Measurements from ENCODE around the gene TNFRSF4. TPM values are rescaled to one million over a fixed set of nuclear protein-coding genes. Genes with fewer than 3 reads are reported as not detected.

TNFRSF4 gene
- total and polyA plus RNA-seq, 8 donors, result 0.55 to 4.5 (median 2.9) TPM; not detected in 4

DNA sequence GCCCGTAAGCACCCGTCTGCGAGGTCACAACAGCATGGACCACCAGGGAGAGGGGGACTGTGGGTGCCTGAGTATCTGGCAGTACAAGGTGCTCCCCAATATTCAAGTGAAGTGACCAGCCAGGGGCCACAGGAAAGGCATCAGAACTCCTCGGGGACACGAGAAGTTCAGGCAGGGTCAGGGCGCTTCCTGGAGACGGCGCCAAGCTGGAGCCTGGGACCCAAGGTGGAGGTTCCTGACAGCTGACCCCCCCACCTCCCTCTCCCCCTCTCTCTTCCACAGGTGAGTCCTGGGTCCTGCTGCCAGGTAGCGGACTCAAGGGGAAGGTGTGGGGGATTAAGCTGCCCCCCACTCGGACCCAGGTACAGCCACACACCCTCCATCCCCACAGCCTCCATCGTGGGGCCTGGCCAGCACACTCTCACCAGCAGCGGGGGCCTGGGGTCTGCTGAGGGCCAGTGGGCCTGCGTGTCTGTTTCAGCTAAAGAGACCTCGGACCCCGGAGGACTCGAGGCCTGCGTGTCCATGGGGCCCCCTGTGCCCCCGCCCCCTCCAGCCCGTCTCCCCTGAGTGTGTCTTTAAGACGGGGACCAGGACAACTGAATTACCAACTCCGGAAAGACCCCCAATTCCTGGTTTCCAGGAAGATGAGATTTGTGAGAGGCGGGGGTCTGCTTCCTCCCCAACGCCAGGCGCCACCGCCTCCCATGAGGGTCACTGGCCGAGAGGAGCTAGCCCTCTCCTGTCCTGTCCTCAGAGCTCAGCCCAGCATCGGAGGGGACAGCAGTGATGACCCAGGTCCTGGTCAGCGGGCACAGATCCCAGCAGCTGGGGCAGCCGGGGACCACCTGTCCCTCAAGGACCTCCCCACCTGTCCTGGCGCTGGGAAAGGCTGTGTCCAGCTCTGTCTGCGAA, 13.7 kb downstream of the TNFRSF4 start:
- Histone ChIP-seq H3K4me1 (peaks cover 10 to 15% (median 11%) of the 10 kb centered on the region in 4 donors), H3K27ac (peak overlapping the region in 1 of 5 donors; percentile 60), H3K4me3 (peak overlapping the region in 3 of 4 donors; percentile 48 to 53 (median 51)), H3K36me3 (no peaks in the 10 kb centered on the region), H3K27me3 (peaks cover 3 to 54% (median 33%) of the 10 kb centered on the region in 3 donors), H3K9me3 (peaks cover 0 to under 1% (median 0%) of the 10 kb centered on the region in 4 donors)
- 75 to 81% (median 78%) methylated on average over 20 to 31 of the region's 31 CpGs for WGBS, 5 donors
- TF ChIP-seq POLR2AphosphoS5 (IDR thresholded peaks at IDR 0.05) (no peak), POLR2A (IDR thresholded peaks at IDR 0.05) (no peak)
- no peak for DNase-seq
- intact Hi-C loops (cut with DNase I; ENCODE audit: low total_unique reads), result no loop called here

DNA sequence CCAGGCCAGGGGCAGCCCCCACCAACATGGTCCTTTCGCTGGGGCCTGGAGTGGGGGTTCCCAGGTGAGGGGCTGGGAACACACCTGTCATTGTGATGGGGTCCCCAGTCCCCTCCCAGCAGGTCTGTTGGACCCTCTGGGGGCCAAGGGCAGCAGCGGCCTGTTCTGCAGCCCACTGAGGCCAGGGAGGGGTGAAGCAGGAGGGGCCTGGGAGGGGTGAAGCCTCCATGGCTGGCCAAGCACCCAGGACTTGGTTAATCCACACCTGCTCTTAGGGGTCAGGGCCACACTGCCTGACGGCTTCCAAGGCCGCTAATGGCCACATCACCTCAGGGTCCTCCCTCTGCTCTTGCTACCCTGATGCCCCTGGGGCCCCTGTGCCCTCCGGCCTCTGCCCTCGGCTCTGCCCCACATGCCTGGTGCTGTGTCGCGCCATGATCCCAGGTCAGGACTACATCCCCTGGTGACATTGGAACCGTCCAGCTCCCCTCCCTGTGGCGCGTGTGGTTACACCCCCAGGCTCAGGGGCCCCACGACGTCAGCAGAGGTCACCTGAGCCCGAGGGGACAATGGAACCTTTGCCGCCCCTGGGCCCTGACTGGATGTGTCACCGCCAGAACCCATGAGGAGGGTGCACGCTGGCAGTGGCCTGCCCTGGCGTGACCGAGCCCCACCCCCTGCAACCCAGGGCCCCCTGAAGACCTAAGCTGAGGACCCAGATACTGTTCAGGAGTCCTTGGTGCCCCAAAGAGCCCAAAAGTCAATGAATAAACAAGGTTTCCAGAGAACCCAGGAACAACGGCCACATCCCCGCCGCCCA, 14.6 kb downstream of the TNFRSF4 start:
- WGBS, 5 donors, result 78 to 94% (median 81%) methylated on average over 3 to 22 of the region's 22 CpGs
- H3K27ac ChIP-seq, result no peak overlapping the region
- H3K36me3 ChIP-seq, result no peaks in the 10 kb centered on the region
- TF ChIP-seq POLR2A (IDR thresholded peaks at IDR 0.05) (no peak), EP300 (IDR thresholded peaks at IDR 0.05) (no peak), POLR2AphosphoS5 (IDR thresholded peaks at IDR 0.05) (no peak)
- TF ChIP-seq, protein P1, sequence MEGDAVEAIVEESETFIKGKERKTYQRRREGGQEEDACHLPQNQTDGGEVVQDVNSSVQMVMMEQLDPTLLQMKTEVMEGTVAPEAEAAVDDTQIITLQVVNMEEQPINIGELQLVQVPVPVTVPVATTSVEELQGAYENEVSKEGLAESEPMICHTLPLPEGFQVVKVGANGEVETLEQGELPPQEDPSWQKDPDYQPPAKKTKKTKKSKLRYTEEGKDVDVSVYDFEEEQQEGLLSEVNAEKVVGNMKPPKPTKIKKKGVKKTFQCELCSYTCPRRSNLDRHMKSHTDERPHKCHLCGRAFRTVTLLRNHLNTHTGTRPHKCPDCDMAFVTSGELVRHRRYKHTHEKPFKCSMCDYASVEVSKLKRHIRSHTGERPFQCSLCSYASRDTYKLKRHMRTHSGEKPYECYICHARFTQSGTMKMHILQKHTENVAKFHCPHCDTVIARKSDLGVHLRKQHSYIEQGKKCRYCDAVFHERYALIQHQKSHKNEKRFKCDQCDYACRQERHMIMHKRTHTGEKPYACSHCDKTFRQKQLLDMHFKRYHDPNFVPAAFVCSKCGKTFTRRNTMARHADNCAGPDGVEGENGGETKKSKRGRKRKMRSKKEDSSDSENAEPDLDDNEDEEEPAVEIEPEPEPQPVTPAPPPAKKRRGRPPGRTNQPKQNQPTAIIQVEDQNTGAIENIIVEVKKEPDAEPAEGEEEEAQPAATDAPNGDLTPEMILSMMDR (IDR thresholded peaks at IDR 0.05), result no peak
- DNase-seq, result no peak
- peaks cover 3 to 45% (median 32%) of the 10 kb centered on the region in 3 donors for H3K27me3 ChIP-seq
- H3K4me3 ChIP-seq, result no peak overlapping the region
- peaks cover 10 to 15% (median 11%) of the 10 kb centered on the region in 4 donors for H3K4me1 ChIP-seq
- H3K9me3 ChIP-seq, result peaks cover 0 to 9% (median 4%) of the 10 kb centered on the region in 4 donors
- intact Hi-C loops (cut with DNase I; ENCODE audit: low total_unique reads), result no loop called here

DNA sequence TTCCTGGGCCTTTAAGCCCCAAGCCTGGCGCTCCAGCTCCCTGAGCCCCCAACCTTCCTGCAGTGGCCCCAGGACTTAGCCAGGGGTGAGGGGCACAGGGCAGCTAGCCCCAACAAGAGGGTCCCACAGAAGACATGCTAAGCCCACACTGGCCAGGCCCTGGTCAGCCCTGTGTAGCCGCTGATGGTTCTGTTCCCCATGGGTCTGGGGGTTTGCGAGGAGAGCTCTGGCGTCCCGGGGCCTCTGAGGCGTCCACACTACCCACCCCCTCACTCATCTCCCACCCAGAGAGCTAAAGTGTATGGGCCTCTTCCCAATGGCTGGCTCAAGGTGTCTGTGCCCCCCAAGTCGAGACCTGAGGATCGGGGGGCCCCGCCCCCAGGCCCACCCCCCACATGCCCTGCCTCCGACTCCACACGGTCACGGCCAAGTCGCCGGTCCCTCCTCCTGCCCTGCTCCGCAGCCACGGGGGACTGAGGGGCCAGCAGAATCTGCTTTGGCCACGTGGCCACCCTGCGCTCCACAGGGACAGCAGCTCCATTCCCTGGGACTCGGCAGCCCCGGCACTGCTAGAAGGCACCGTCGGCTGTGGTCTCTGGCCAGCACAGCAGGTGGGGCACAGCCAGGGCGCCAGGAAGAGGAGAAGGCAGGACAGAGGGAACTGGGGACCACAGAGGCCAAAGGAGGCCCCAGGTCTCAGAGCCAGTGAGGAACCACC, 15.4 kb downstream of the TNFRSF4 start:
- 57 to 100% (median 75%) methylated on average over 1 to 23 of the region's 23 CpGs for WGBS, 5 donors
- Histone ChIP-seq H3K4me3 (no peak overlapping the region), H3K27ac (no peak overlapping the region), H3K27me3 (peaks cover 3 to 38% (median 26%) of the 10 kb centered on the region in 3 donors), H3K4me1 (peaks cover 10 to 15% (median 11%) of the 10 kb centered on the region in 4 donors), H3K36me3 (no peaks in the 10 kb centered on the region), H3K9me3 (peaks cover 0 to 12% (median 5%) of the 10 kb centered on the region in 4 donors)
- TF ChIP-seq POLR2AphosphoS5 (IDR thresholded peaks at IDR 0.05), result no peak
- TF ChIP-seq EP300 (IDR thresholded peaks at IDR 0.05), result no peak
- TF ChIP-seq, protein P1 (IDR thresholded peaks at IDR 0.05), result no peak
- TF ChIP-seq POLR2A (IDR thresholded peaks at IDR 0.05), result no peak
- intact Hi-C loops (cut with DNase I; ENCODE audit: low total_unique reads), result no loop called here
- DNase-seq, result no peak

DNA sequence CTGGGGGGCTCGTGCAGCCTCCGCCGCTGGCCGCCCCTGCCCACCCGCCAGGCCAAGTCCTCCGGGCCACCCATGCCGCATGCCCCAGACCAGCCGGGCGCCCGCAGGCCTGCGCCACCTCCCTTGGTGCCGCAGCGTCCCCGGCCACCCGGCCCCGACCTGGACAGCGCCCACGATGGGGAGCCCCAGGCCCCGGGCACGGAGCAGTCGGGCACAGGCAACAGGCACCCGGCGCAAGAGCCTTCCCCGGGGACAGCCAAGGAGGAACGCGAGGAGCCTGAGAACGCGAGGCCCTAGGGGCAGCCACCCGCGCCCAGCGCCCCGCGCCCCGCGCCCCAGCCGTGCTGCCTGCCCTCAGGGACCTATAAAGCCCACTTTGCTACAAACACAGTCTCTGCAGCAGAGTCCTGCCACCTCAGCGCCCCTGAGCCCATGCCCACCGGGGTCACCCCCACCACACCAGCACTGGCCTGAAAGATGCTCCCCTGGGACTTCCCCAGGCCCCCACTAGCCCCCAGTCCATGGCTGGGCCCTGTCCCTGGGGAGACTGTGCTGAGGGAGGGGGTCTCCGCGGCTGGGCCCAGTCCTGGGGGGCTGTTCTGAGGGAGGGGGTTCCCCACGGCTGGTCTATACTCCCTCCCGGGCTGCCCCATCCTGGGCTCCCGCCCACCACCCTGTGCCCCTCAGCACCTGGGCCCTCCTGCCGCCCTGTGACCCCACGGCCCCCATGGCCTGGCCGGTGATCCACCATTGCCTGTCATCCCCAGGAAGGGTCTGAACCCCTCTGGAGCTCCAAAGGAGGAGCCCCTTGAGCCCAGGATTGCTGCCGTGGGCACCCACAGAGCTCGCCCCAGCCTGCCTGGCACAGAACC, 16.2 kb downstream of the TNFRSF4 start:
- peaks cover 10 to 15% (median 11%) of the 10 kb centered on the region in 4 donors for H3K4me1 ChIP-seq
- DNase-seq, result no peak
- no peak overlapping the region for H3K27ac ChIP-seq
- no peak overlapping the region for H3K4me3 ChIP-seq
- no peaks in the 10 kb centered on the region for H3K36me3 ChIP-seq
- H3K9me3 ChIP-seq, result peaks cover 0 to 12% (median 5%) of the 10 kb centered on the region in 4 donors
- peaks cover 3 to 30% (median 18%) of the 10 kb centered on the region in 3 donors for H3K27me3 ChIP-seq
- WGBS, 5 donors, result 87 to 96% (median 94%) methylated on average over 22 to 48 of the region's 48 CpGs
- intact Hi-C loops (cut with DNase I; ENCODE audit: low total_unique reads), result no loop called here
- TF ChIP-seq POLR2A (IDR thresholded peaks at IDR 0.05) (no peak), EP300 (IDR thresholded peaks at IDR 0.05) (no peak), POLR2AphosphoS5 (IDR thresholded peaks at IDR 0.05) (no peak)
- TF ChIP-seq, protein P1 (IDR thresholded peaks at IDR 0.05), result no peak
